Endothelial cell of umbilical vein (primary cell): Measurements from ENCODE around the gene KRT74. TPM values are rescaled to one million over a fixed set of nuclear protein-coding genes. Genes with fewer than 3 reads are reported as not detected.

Experiments
- BruUV-seq: library from RNA; stranded (reverse); fragments of 400-500 nt; replicated peaks from 2 replicates; lab custom pipeline; 2021; lab: Mats Ljungman, UMichigan
- CTCF ChIA-PET: fragments of 300-600, 350-600 bp; sonication (Branson Sonifier 250); formaldehyde crosslinking; loops from one replicate; lab custom pipeline; 2021; ENCODE audit warnings: antibody characterized with exemption, inconsistent platforms; lab: Charles Lee
- POLR2A ChIA-PET: fragments of 300-600, 350-600 bp; sonication (Branson Sonifier 250); formaldehyde crosslinking; loops from one replicate; lab custom pipeline; 2021; ENCODE audit warnings: antibody characterized with exemption, inconsistent platforms; lab: Charles Lee
- DNase-seq: peaks from one replicate; pipeline ENCODE4 v3.0.0-alpha.2; 2011; ENCODE audit warnings: low read depth, low spot score
- FAIRE-seq: peaks from 2 replicates; lab custom pipeline; 2011; peaks lifted over from hg19 to GRCh38; lab: Jason Lieb, UNC
- H2AFZ ChIP-seq: 2 replicates; pipeline ENCODE4 v1.6.0; 2012; ENCODE audit warnings: low read depth, low read length, control low read depth, inconsistent platforms
- H3K27ac ChIP-seq: 2 replicates; pipeline ENCODE4 v1.5.1; 2011; ENCODE audit warnings: low read depth, mild to moderate bottlenecking, control low read depth, low read length, moderate library complexity; ENCODE audit not compliant: insufficient read depth
- H3K27me3 ChIP-seq, 2 experiments: 2 replicates each; pipeline versions ENCODE4 v1.6.0 to v1.6.1; 2011; ENCODE audit warnings: low read length in 2 of 2, mixed read lengths in 1 of 2; ENCODE audit not compliant: control insufficient read depth in 2 of 2, insufficient read depth in 2 of 2
- H3K36me3 ChIP-seq, 2 experiments: 2 replicates in 1 of 2; 3 replicates in 1 of 2; pipeline ENCODE4 v1.5.1; 2011; ENCODE audit warnings: low read length in 2 of 2, mild to moderate bottlenecking in 1 of 2, moderate library complexity in 1 of 2; ENCODE audit not compliant: control insufficient read depth in 2 of 2, insufficient read depth in 2 of 2; ENCODE audit errors: extremely low read depth in 1 of 2
- H3K4me1 ChIP-seq: 3 replicates; pipeline ENCODE4 v1.5.1; 2011; ENCODE audit warnings: mild to moderate bottlenecking, low read length; ENCODE audit not compliant: control insufficient read depth, insufficient read depth; ENCODE audit errors: extremely low read depth
- H3K4me2 ChIP-seq: 2 replicates; pipeline ENCODE4 v1.6.1; 2011; ENCODE audit warnings: low read length, control low read depth, mixed read lengths; ENCODE audit not compliant: insufficient read depth
- H3K4me3 ChIP-seq, 3 experiments: fragments of 200-600 bp in 1 of 3; sonication (generic), shearing (Covaris generic) in 1 of 3; replicated peaks in 1 of 3; 2 replicates each; pipeline ENCODE4 v1.5.1; 2011 to 2016; ENCODE audit warnings: control low read depth in 3 of 3, low read length in 3 of 3, mild to moderate bottlenecking in 2 of 3, inconsistent platforms in 1 of 3, low read depth in 1 of 3, moderate library complexity in 1 of 3; ENCODE audit not compliant: insufficient read depth in 1 of 3
- H3K79me2 ChIP-seq: 2 replicates; pipeline ENCODE4 v1.6.0; 2012; ENCODE audit warnings: low read length, inconsistent platforms; ENCODE audit not compliant: control insufficient read depth, insufficient read depth
- H3K9ac ChIP-seq: replicated peaks from 2 replicates; pipeline ENCODE3; 2011; ENCODE audit warnings: low read length, control low read depth; ENCODE audit not compliant: insufficient read depth; ENCODE audit errors: extremely low read depth
- H3K9me1 ChIP-seq: replicated peaks from 3 replicates; pipeline ENCODE4 v1.6.0; 2011; ENCODE audit warnings: mild to moderate bottlenecking, low read length; ENCODE audit not compliant: control insufficient read depth, insufficient read depth; ENCODE audit errors: extremely low read depth
- H3K9me3 ChIP-seq: replicated peaks from 2 replicates; pipeline ENCODE4 v1.5.1; 2012; ENCODE audit warnings: low read length, inconsistent platforms; ENCODE audit not compliant: control insufficient read depth, insufficient read depth
- H4K20me1 ChIP-seq: replicated peaks from 2 replicates; pipeline ENCODE3; 2011; ENCODE audit warnings: mild to moderate bottlenecking, low read length; ENCODE audit not compliant: control insufficient read depth, insufficient read depth; ENCODE audit errors: extremely low read depth
- CTCF ChIP-seq, 2 donors: IDR thresholded peaks; 1 replicate in 1 of 2; 2 replicates in 1 of 2; pipeline ENCODE4 v1.5.1; 2011; ENCODE audit warnings: low read length in 2 of 2, mild to moderate bottlenecking in 2 of 2, moderate library complexity in 2 of 2, control low read depth in 1 of 2, inconsistent platforms in 1 of 2, low read depth in 1 of 2; ENCODE audit not compliant: insufficient read depth in 1 of 2; ENCODE audit errors: extremely low read depth in 1 of 2
- EZH2 ChIP-seq: IDR thresholded peaks from 2 replicates; pipeline ENCODE4 v1.6.1; 2012; ENCODE audit warnings: borderline replicate concordance, low read depth, mild to moderate bottlenecking, moderate library complexity, low read length, inconsistent platforms; ENCODE audit not compliant: severe bottlenecking
- FOS ChIP-seq: IDR thresholded peaks from 2 replicates; pipeline ENCODE4 v1.6.1; 2011; ENCODE audit warnings: mild to moderate bottlenecking, low read length, moderate library complexity, borderline replicate concordance; ENCODE audit not compliant: insufficient read depth
- GATA2 ChIP-seq: IDR thresholded peaks from 2 replicates; pipeline ENCODE4 v1.7.0; 2011; ENCODE audit warnings: low read depth, mild to moderate bottlenecking, moderate library complexity, mixed read lengths, low read length; ENCODE audit not compliant: insufficient read length, insufficient read depth
- JUN ChIP-seq: IDR thresholded peaks from 2 replicates; pipeline ENCODE4 v1.6.1; 2011; ENCODE audit warnings: borderline replicate concordance, low read depth; ENCODE audit not compliant: insufficient read length, insufficient read depth
- MAX ChIP-seq: IDR thresholded peaks from 2 replicates; pipeline ENCODE4 v1.6.1; 2011; ENCODE audit not compliant: insufficient read depth, insufficient read length
- MYC ChIP-seq: IDR thresholded peaks from one replicate; pipeline ENCODE4 v1.6.1; 2011; ENCODE audit warnings: mild to moderate bottlenecking, low read depth, low read length
- POLR2A ChIP-seq: IDR thresholded peaks from 2 replicates; pipeline ENCODE4 v1.6.1; 2012; ENCODE audit warnings: low read depth, mild to moderate bottlenecking, control low read depth, low read length
- POLR2AphosphoS5 ChIP-seq: IDR thresholded peaks from 2 replicates; pipeline ENCODE4 v1.6.1; 2012; ENCODE audit warnings: low read depth, mild to moderate bottlenecking, control low read depth, low read length, moderate library complexity; ENCODE audit not compliant: insufficient read depth
- dilution Hi-C: fragments of 300-500 bp; cut with MboI; formaldehyde crosslinking; loops from one replicate; pipeline ENCODE4 v1.15.0; 2019; ENCODE audit warnings: low sequenced_read_pairs; ENCODE audit not compliant: extremely low pct_ligation_motif_present
- intact Hi-C: fragments of 100-400 bp; cut with micrococcal nuclease; formaldehyde crosslinking; loops from one replicate; pipeline ENCODE4 v1.10.0; 2022
- polyA plus RNA-seq, 4 experiments: library from polyadenylated mRNA; depleted of rRNA in 3 of 4; stranded (reverse) in 3 of 4; unstranded in 1 of 4; fragments of >200 nt; gene quantifications; 2 replicates each; pipeline versions ENCODE4 v1.2.1 to v1.2.3, GENCODE V29; 2011 to 2012; ENCODE audit warnings: missing spikeins in 1 of 4
- total RNA-seq: library from RNA; stranded (reverse); gene quantifications from 2 replicates; pipeline ENCODE4 v1.2.3, GENCODE V29; 2021

Gene KRT74
- total and polyA plus RNA-seq, 2 donors (not counting 3 experiments of a cell fraction or from before 2014, with no cell fraction given) = not detected

GRCh38 chr12:52521175-52521567 lies 52.5 kb downstream of the KRT74 start:
- dilution Hi-C loops = no loop called here
- intact Hi-C loops = no loop called here
- POLR2A ChIA-PET = no interaction called here
- H3K9ac ChIP-seq = no peak overlapping the region
- H3K9me1 ChIP-seq = no peaks in the 10 kb centered on the region
- BruUV-seq = no TSS peak
- no peak overlapping the region for H3K4me3 ChIP-seq
- no peak for TF ChIP-seq JUN
- TF ChIP-seq MAX = no peak
- no peak for TF ChIP-seq POLR2A
- no peak for TF ChIP-seq CTCF (IDR thresholded peaks at IDR 0.05; ENCODE audit: extremely low read depth in 1 of 2, insufficient read depth in 1 of 2, low read depth in 1 of 2, low read length in 2 of 2)
- TF ChIP-seq GATA2 = no peak
- TF ChIP-seq FOS = no peak
- TF ChIP-seq EZH2 = no peak
- TF ChIP-seq POLR2AphosphoS5 = no peak
- TF ChIP-seq MYC = no peak
- H4K20me1 ChIP-seq = no peaks in the 10 kb centered on the region
- DNase-seq (no peak), FAIRE-seq (no peak)
- no peaks in the 10 kb centered on the region for H3K36me3 ChIP-seq
- H3K79me2 ChIP-seq = no peaks in the 10 kb centered on the region
- no peak overlapping the region for H3K4me2 ChIP-seq
- no peaks in the 10 kb centered on the region for H3K27me3 ChIP-seq
- CTCF ChIA-PET = interaction anchor here (1.1 kb wide), 1 partner anchor 359 kb away, joined by 3 read pairs; no protein-coding TSS in a partner anchor
- H3K4me1 ChIP-seq = no peaks in the 10 kb centered on the region
- no peak overlapping the region for H2AFZ ChIP-seq
- no peaks in the 10 kb centered on the region for H3K9me3 ChIP-seq
- no peak overlapping the region for H3K27ac ChIP-seq
